GM23338 (cell line): ENCODE results near the gene RPS2. TPM values are rescaled to one million over a fixed set of nuclear protein-coding genes. Genes with fewer than 3 reads are reported as not detected.
A peak's percentile ranks its signal among the peaks of the same experiment; 100 is the strongest.

ENCODE experiments used
- ATAC-seq: fragments of 200-7000 bp; cut with Tn5 transposase; 3 replicates; pipeline ENCODE4 v1.9.1; 2020
- DNase-seq: peaks from one replicate; pipeline ENCODE4 v3.0.0-alpha.2; 2015; ENCODE audit warnings: low spot score
- H2AFZ ChIP-seq: fragments of 200-600 bp; sonication (generic); 2 replicates; pipeline ENCODE4 v1.8.0; 2016; ENCODE audit warnings: antibody characterized with exemption, mild to moderate bottlenecking, moderate library complexity
- H3F3A ChIP-seq: fragments of 200-600 bp; sonication (generic); replicated peaks from 2 replicates; pipeline ENCODE4 v1.8.0; 2017; ENCODE audit warnings: antibody characterized with exemption, mixed run types, low read depth
- H3K27ac ChIP-seq: fragments of 200-600 bp; sonication (generic); 2 replicates; pipeline ENCODE4 v1.6.1; 2016; ENCODE audit warnings: low read depth
- H3K27me3 ChIP-seq: fragments of 200-600 bp; sonication (generic); 2 replicates; pipeline ENCODE4 v1.8.0; 2016; ENCODE audit warnings: mild to moderate bottlenecking, mixed run types, moderate library complexity; ENCODE audit not compliant: insufficient read depth
- H3K36me3 ChIP-seq: fragments of 200-600 bp; sonication (generic); 2 replicates; pipeline ENCODE4 v1.8.0; 2016; ENCODE audit warnings: mild to moderate bottlenecking; ENCODE audit not compliant: insufficient read depth
- H3K4me1 ChIP-seq: fragments of 200-600 bp; sonication (generic); 2 replicates; pipeline ENCODE4 v1.8.0; 2016; ENCODE audit warnings: mild to moderate bottlenecking, moderate library complexity; ENCODE audit not compliant: insufficient read depth
- H3K4me2 ChIP-seq: fragments of 200-600 bp; sonication (generic); 2 replicates; pipeline ENCODE4 v1.7.1; 2017; ENCODE audit warnings: mixed run types
- H3K4me3 ChIP-seq: fragments of 200-600 bp; sonication (generic); 2 replicates; pipeline ENCODE4 v1.6.1; 2016; ENCODE audit warnings: mixed run types
- H3K79me2 ChIP-seq: fragments of 200-600 bp; sonication (generic); replicated peaks from 2 replicates; pipeline ENCODE4 v1.8.0; 2017; ENCODE audit warnings: mild to moderate bottlenecking; ENCODE audit not compliant: insufficient read depth
- H3K9me2 ChIP-seq: fragments of 200-600 bp; sonication (generic); 2 replicates; pipeline ENCODE4 v1.8.0; 2017; ENCODE audit not compliant: insufficient read depth
- H4K20me1 ChIP-seq: fragments of 200-600 bp; sonication (generic); replicated peaks from 2 replicates; pipeline ENCODE4 v1.8.0; 2017; ENCODE audit warnings: mild to moderate bottlenecking; ENCODE audit not compliant: insufficient read depth
- H3K27ac Mint-ChIP-seq: 2 replicates; pipeline ENCODE4 v1.8.0; 2020; ENCODE audit warnings: inconsistent platforms, mild to moderate bottlenecking, moderate library complexity, mixed read lengths
- H3K27me3 Mint-ChIP-seq: 3 replicates; pipeline ENCODE4 v1.8.0; 2022; ENCODE audit warnings: low read depth, mild to moderate bottlenecking, moderate library complexity, mixed read lengths, inconsistent platforms; ENCODE audit not compliant: insufficient read depth, poor library complexity
- H3K36me3 Mint-ChIP-seq: 3 replicates; pipeline ENCODE4 v1.8.0; 2021; ENCODE audit warnings: low read depth, mild to moderate bottlenecking, inconsistent platforms, moderate library complexity, mixed read lengths
- H3K4me1 Mint-ChIP-seq: 3 replicates; pipeline ENCODE4 v1.8.0; 2020; ENCODE audit warnings: mild to moderate bottlenecking, inconsistent platforms, mixed read lengths
- H3K4me3 Mint-ChIP-seq: 3 replicates; pipeline ENCODE4 v1.8.0; 2021; ENCODE audit warnings: moderate library complexity, mild to moderate bottlenecking, inconsistent platforms, mixed read lengths
- H3K9me3 Mint-ChIP-seq: 3 replicates; pipeline ENCODE4 v1.8.0; 2020; ENCODE audit warnings: moderate library complexity, mild to moderate bottlenecking, inconsistent platforms, mixed read lengths
- CREB1 ChIP-seq: fragments of 250-450 bp; sonication (Bioruptor Pico); IDR thresholded peaks from 2 replicates; pipeline ENCODE4 v1.5.0; 2020; ENCODE audit warnings: low read depth, mild to moderate bottlenecking, moderate library complexity
- JUNB ChIP-seq: IDR thresholded peaks from one replicate; pipeline ENCODE4 v1.6.1; 2016; ENCODE audit warnings: antibody characterized with exemption; ENCODE audit not compliant: unreplicated experiment
- POLR2AphosphoS5 ChIP-seq: IDR thresholded peaks from 2 replicates; pipeline ENCODE4 v1.6.1; 2016; ENCODE audit warnings: antibody characterized with exemption, low read depth
- polyA plus RNA-seq: library from polyadenylated mRNA; unstranded; fragments of >200 nt; fragmentation: Nextera tagmentation; extraction: Ambion mirVana; gene quantifications from 2 replicates; pipeline ENCODE4 v1.2.1, GENCODE V29; 2016
- total RNA-seq: library from RNA; depleted of rRNA; stranded (reverse); fragments of >200 nt; shearing (Covaris generic); gene quantifications from 2 replicates; pipeline ENCODE4 v1.2.3, GENCODE V29; 2014
- TF ChIP-seq, protein P1 (sequence below): fragments of 250-450 bp; sonication (Bioruptor Pico); IDR thresholded peaks from 2 replicates; pipeline ENCODE4 v1.5.0; 2020; ENCODE audit warnings: mild to moderate bottlenecking, moderate library complexity
- TF ChIP-seq, protein P2 (sequence below): IDR thresholded peaks from one replicate; pipeline ENCODE4 v1.6.1; 2018; ENCODE audit warnings: antibody characterized with exemption; ENCODE audit not compliant: unreplicated experiment
- TF ChIP-seq, protein P3 (sequence below): IDR thresholded peaks from 2 replicates; pipeline ENCODE4 v1.6.1; 2016; ENCODE audit warnings: antibody characterized with exemption

The RPS2 gene
- total and polyA plus RNA-seq, 2 experiments from 2014 or later: 3,786 to 3,992 TPM

DNA sequence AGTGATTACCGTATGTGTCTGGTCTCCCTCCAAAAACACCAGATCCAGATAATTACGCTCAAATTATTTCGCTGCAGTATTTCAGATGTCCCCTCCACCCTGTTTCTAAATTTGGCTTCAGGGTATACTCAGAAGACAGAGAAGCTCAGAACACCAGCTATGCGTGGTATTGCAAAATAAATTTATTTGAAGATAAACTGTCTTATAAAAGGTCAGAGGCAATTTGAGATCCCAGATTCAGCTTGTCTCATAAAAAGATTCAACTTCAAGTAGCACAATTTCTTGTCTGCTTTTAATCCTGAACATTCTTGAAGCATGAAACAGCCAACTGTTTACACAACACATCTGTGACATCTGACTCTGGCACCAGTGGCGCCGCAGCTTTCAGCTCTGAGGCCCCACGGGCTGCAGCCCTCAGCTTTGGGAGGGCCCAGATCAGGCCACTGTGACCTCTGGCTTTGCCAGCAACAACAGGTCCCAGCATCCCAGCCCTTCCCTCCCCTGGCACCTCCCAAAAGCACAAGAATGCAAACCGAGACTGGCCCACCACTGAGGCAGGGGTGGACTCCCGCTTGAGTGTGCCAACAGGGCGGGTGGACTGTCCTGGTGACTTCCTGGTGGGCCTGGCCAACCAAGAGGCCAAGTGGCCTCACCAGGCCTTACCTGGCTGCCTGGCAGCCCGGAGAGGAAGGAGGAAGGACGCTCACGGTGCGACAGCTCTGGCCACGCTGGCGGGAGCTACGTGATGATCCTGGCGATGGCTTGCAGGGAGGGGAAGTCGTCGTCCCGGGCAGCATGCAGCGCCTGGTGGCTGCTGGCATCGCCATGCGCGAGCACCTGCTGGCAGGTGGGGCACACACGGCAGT lies 33.1 kb upstream of the RPS2 start (continued):
- TF ChIP-seq, protein P1, sequence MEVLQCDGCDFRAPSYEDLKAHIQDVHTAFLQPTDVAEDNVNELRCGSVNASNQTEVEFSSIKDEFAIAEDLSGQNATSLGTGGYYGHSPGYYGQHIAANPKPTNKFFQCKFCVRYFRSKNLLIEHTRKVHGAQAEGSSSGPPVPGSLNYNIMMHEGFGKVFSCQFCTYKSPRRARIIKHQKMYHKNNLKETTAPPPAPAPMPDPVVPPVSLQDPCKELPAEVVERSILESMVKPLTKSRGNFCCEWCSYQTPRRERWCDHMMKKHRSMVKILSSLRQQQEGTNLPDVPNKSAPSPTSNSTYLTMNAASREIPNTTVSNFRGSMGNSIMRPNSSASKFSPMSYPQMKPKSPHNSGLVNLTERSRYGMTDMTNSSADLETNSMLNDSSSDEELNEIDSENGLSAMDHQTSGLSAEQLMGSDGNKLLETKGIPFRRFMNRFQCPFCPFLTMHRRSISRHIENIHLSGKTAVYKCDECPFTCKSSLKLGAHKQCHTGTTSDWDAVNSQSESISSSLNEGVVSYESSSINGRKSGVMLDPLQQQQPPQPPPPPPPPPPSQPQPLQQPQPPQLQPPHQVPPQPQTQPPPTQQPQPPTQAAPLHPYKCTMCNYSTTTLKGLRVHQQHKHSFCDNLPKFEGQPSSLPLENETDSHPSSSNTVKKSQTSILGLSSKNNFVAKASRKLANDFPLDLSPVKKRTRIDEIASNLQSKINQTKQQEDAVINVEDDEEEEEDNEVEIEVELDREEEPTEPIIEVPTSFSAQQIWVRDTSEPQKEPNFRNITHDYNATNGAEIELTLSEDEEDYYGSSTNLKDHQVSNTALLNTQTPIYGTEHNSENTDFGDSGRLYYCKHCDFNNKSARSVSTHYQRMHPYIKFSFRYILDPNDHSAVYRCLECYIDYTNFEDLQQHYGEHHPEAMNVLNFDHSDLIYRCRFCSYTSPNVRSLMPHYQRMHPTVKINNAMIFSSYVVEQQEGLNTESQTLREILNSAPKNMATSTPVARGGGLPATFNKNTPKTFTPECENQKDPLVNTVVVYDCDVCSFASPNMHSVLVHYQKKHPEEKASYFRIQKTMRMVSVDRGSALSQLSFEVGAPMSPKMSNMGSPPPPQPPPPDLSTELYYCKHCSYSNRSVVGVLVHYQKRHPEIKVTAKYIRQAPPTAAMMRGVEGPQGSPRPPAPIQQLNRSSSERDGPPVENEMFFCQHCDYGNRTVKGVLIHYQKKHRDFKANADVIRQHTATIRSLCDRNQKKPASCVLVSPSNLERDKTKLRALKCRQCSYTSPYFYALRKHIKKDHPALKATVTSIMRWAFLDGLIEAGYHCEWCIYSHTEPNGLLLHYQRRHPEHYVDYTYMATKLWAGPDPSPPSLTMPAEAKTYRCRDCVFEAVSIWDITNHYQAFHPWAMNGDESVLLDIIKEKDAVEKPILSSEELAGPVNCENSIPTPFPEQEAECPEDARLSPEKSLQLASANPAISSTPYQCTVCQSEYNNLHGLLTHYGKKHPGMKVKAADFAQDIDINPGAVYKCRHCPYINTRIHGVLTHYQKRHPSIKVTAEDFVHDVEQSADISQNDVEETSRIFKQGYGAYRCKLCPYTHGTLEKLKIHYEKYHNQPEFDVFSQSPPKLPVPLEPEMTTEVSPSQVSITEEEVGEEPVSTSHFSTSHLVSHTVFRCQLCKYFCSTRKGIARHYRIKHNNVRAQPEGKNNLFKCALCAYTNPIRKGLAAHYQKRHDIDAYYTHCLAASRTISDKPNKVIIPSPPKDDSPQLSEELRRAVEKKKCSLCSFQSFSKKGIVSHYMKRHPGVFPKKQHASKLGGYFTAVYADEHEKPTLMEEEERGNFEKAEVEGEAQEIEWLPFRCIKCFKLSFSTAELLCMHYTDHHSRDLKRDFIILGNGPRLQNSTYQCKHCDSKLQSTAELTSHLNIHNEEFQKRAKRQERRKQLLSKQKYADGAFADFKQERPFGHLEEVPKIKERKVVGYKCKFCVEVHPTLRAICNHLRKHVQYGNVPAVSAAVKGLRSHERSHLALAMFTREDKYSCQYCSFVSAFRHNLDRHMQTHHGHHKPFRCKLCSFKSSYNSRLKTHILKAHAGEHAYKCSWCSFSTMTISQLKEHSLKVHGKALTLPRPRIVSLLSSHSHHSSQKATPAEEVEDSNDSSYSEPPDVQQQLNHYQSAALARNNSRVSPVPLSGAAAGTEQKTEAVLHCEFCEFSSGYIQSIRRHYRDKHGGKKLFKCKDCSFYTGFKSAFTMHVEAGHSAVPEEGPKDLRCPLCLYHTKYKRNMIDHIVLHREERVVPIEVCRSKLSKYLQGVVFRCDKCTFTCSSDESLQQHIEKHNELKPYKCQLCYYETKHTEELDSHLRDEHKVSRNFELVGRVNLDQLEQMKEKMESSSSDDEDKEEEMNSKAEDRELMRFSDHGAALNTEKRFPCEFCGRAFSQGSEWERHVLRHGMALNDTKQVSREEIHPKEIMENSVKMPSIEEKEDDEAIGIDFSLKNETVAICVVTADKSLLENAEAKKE (CRISPR knock-in tag): no peak

DNA sequence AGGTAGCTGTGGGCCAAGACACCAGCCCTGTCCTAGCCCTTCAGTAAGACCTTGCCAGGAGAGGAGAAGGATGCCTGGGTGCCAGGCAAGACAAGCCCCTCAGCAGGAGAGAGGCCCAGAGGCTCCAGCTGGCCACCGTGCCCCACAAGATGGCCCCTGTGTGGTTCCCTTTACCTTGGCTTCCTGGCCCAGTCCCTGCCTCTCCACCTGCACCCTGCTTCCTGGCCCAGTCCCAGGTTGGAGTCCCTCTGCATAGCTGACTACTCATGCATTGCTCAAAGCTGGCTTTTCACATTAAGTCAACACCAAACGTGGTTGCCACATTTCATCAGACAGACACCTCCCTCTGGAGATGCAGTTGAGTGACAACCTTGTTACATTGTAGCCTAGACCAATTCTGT lies 29.1 kb upstream of the RPS2 start:
- TF ChIP-seq CREB1 (no peak), JUNB (no peak), POLR2AphosphoS5 (no peak)
- TF ChIP-seq, protein P2, sequence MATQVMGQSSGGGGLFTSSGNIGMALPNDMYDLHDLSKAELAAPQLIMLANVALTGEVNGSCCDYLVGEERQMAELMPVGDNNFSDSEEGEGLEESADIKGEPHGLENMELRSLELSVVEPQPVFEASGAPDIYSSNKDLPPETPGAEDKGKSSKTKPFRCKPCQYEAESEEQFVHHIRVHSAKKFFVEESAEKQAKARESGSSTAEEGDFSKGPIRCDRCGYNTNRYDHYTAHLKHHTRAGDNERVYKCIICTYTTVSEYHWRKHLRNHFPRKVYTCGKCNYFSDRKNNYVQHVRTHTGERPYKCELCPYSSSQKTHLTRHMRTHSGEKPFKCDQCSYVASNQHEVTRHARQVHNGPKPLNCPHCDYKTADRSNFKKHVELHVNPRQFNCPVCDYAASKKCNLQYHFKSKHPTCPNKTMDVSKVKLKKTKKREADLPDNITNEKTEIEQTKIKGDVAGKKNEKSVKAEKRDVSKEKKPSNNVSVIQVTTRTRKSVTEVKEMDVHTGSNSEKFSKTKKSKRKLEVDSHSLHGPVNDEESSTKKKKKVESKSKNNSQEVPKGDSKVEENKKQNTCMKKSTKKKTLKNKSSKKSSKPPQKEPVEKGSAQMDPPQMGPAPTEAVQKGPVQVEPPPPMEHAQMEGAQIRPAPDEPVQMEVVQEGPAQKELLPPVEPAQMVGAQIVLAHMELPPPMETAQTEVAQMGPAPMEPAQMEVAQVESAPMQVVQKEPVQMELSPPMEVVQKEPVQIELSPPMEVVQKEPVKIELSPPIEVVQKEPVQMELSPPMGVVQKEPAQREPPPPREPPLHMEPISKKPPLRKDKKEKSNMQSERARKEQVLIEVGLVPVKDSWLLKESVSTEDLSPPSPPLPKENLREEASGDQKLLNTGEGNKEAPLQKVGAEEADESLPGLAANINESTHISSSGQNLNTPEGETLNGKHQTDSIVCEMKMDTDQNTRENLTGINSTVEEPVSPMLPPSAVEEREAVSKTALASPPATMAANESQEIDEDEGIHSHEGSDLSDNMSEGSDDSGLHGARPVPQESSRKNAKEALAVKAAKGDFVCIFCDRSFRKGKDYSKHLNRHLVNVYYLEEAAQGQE: no peak
- TF ChIP-seq, protein P3, sequence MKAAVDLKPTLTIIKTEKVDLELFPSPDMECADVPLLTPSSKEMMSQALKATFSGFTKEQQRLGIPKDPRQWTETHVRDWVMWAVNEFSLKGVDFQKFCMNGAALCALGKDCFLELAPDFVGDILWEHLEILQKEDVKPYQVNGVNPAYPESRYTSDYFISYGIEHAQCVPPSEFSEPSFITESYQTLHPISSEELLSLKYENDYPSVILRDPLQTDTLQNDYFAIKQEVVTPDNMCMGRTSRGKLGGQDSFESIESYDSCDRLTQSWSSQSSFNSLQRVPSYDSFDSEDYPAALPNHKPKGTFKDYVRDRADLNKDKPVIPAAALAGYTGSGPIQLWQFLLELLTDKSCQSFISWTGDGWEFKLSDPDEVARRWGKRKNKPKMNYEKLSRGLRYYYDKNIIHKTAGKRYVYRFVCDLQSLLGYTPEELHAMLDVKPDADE: no peak
- H3K4me2 ChIP-seq: peak overlapping the region; percentile 88; the same call in 1 of the 2 replicates
- Mint-ChIP-seq H3K27ac (no peak overlapping the region), H3K4me3 (peak overlapping the region; percentile 68), H3K9me3 (no peaks in the 10 kb centered on the region), H3K36me3 (peaks cover 16% of the 10 kb centered on the region), H3K4me1 (peaks cover 12% of the 10 kb centered on the region), H3K27me3 (peaks cover 23% of the 10 kb centered on the region)
- no peak for ATAC-seq
- no peaks in the 10 kb centered on the region for H3K9me2 ChIP-seq
- H3K27ac ChIP-seq: no peak overlapping the region
- peaks cover 23% of the 10 kb centered on the region for H3K27me3 ChIP-seq
- peaks cover 16% of the 10 kb centered on the region for H3F3A ChIP-seq
- H3K79me2 ChIP-seq: peaks cover 4% of the 10 kb centered on the region; the same call in 1 of the 2 replicates
- no peak for DNase-seq
- H3K4me3 ChIP-seq: 0 out of 2 replicates have a peak overlapping the region, but pooled peaks have one; percentile 69
- no peaks in the 10 kb centered on the region; the same call in 1 of the 2 replicates for H4K20me1 ChIP-seq
- no peak overlapping the region for H2AFZ ChIP-seq
- H3K36me3 ChIP-seq: no peaks in the 10 kb centered on the region; the same call in 1 of the 2 replicates
- peaks cover 7% of the 10 kb centered on the region; the same call in 1 of the 2 replicates for H3K4me1 ChIP-seq
